Measurements from ENCODE around the gene IFIT2.
"Not testable (repeated sequence)": the region's sequence is repeated elsewhere in the genome, so short reads cannot be mapped to it uniquely, and the experiment has no call there.

IFIT2 gene

GRCh38 chr10:89343089-89343767, 41.4 kb downstream of the IFIT2 start:
- no peak for DNase-seq

GRCh38 chr10:89344156-89344555, 42.3 kb downstream of the IFIT2 start:
- DNase-seq: no peak

- no peak for DNase-seq
These were observed 43.6 kb downstream of the IFIT2 start for GRCh38 chr10:89345367-89346000.

- no peak for DNase-seq
These were observed 44.8 kb downstream of the IFIT2 start for GRCh38 chr10:89346405-89347254.

GRCh38 chr10:89347701-89348457, 46.0 kb downstream of the IFIT2 start:
- no peak for DNase-seq

- no peak for DNase-seq
These were observed 46.6 kb downstream of the IFIT2 start for GRCh38 chr10:89348481-89348880.

- no peak for DNase-seq
These were observed 47.1 kb downstream of the IFIT2 start for GRCh38 chr10:89348975-89349374.

- not testable (repeated sequence) for DNase-seq
These were observed 48.9 kb downstream of the IFIT2 start for GRCh38 chr10:89350631-89351315.

- DNase-seq: no peak
These were observed 49.5 kb downstream of the IFIT2 start for GRCh38 chr10:89351412-89351779.

GRCh38 chr10:89351780-89352597, 50.1 kb downstream of the IFIT2 start:
- no peak for DNase-seq

GRCh38 chr10:89352802-89353201, 51.0 kb downstream of the IFIT2 start:
- DNase-seq: no peak

- no peak for DNase-seq
These were observed 53.6 kb downstream of the IFIT2 start for GRCh38 chr10:89355394-89355931.

- no peak for DNase-seq
These were observed 55.2 kb downstream of the IFIT2 start for GRCh38 chr10:89357096-89357495.

GRCh38 chr10:89357975-89358374, 56.1 kb downstream of the IFIT2 start:
- no peak for DNase-seq

Measured in CD4-positive, alpha-beta T cell treated with Interleukin-21 for 1 hour (primary cell).